ENCODE data around the gene PDE10A.

DNA sequence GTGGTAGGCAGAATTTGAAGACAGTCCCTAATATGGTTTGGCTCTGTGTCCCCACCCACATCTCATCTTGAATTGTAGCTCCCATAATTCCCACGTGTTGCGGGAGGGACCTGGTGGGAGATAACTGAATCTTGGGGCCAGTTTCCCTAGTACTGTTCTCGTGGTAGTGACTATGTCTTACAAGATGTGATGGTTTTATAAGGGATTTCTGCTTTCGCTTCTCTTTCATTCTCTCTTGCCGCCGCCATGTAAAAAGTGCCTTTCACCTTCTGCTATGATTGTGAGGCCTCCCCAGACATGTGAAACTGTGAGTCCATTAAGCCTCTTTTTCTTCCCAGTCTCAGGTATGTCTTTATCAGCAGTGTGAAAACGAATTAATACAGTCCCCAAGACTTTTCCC, 103.4 kb downstream of the PDE10A start:
- TF ChIP-seq, protein P1, sequence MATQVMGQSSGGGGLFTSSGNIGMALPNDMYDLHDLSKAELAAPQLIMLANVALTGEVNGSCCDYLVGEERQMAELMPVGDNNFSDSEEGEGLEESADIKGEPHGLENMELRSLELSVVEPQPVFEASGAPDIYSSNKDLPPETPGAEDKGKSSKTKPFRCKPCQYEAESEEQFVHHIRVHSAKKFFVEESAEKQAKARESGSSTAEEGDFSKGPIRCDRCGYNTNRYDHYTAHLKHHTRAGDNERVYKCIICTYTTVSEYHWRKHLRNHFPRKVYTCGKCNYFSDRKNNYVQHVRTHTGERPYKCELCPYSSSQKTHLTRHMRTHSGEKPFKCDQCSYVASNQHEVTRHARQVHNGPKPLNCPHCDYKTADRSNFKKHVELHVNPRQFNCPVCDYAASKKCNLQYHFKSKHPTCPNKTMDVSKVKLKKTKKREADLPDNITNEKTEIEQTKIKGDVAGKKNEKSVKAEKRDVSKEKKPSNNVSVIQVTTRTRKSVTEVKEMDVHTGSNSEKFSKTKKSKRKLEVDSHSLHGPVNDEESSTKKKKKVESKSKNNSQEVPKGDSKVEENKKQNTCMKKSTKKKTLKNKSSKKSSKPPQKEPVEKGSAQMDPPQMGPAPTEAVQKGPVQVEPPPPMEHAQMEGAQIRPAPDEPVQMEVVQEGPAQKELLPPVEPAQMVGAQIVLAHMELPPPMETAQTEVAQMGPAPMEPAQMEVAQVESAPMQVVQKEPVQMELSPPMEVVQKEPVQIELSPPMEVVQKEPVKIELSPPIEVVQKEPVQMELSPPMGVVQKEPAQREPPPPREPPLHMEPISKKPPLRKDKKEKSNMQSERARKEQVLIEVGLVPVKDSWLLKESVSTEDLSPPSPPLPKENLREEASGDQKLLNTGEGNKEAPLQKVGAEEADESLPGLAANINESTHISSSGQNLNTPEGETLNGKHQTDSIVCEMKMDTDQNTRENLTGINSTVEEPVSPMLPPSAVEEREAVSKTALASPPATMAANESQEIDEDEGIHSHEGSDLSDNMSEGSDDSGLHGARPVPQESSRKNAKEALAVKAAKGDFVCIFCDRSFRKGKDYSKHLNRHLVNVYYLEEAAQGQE (IDR thresholded peaks at IDR 0.05; ENCODE audit: insufficient read depth in 1 of 2, low read depth in 2 of 2, low read length in 2 of 2), result no peak
- TF ChIP-seq TAF1 (IDR thresholded peaks at IDR 0.05; ENCODE audit: borderline replicate concordance, insufficient read depth, low read length), result no peak
- no peak for TF ChIP-seq POLR2AphosphoS5 (IDR thresholded peaks at IDR 0.05; ENCODE audit: low read depth, low read length)
- no peak for TF ChIP-seq SIN3A (IDR thresholded peaks at IDR 0.05; ENCODE audit: borderline replicate concordance, insufficient read depth, low read length)
- TF ChIP-seq FOXP2 (optimal IDR thresholded peaks at IDR 0.05; ENCODE audit: borderline replicate concordance, extremely low read depth, extremely low read length, insufficient read depth), result no peak

All from PFSK-1 (cell line).